Stimulated activated CD8-positive, alpha-beta memory T cell treated with anti-CD3 and anti-CD28 coated beads, Interleukin-12 subunit alpha, Interleukin-12 subunit beta, amount 100 ng/mL, for 1 hour (primary cell): ENCODE measurements around the gene POMT1.
"Not testable (repeated sequence)": the region's sequence is repeated elsewhere in the genome, so short reads cannot be mapped to it uniquely, and the experiment has no call there.

Source experiments
- DNase-seq: peaks from one replicate; pipeline ENCODE4 v3.0.0-alpha.2; 2020; ENCODE audit warnings: low read depth

Gene POMT1

GRCh38 chr9:131496844-131497405, 5.8 kb upstream of the POMT1 start:
- no peak for DNase-seq

DNA sequence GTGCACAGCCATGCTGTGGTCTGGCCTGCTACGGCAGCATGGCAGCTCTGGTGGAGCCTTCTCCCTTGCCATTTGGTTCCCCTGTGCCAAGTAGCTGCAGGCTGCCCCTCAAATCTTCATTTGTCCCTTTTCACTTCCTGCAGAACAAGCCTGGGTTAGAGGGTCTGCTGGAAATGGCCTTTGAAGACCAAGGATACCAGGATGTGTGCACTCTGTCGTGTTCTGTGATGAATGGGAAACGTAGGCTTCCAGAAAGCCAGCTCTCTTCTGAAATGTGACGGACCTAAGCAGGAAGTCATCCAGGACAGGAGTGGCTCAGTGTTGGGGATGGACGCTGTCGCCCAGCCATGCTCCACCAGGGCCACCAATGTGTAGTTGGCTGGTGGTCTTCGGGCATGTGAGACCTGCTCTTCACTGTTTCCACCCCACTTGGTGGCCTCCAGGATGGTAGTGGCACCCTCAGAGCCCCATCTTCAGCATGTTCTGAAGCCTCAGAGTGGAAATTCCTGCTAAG, 3.4 kb upstream of the POMT1 start:
- no peak for DNase-seq

DNA sequence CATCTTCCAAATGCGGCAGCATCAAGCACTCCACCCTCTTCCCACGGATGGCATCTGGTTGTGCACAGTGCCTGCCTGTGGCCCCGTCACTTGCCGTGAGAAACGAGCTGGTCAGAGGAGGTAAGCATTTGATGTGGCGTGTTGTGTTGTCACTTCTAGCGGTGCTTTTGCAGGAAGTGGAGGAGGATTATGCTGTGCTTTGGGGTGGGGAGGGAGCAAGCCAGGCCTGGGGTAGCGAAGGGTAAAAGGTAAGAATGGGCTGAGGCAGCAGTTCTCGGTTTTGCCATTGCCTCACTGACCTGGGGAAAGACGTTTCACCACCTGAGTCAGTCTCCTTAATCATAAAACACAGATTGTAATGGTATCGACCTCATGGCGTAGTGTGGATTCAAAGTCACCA, 2.3 kb upstream of the POMT1 start:
- DNase-seq = peak; percentile 36

DNA sequence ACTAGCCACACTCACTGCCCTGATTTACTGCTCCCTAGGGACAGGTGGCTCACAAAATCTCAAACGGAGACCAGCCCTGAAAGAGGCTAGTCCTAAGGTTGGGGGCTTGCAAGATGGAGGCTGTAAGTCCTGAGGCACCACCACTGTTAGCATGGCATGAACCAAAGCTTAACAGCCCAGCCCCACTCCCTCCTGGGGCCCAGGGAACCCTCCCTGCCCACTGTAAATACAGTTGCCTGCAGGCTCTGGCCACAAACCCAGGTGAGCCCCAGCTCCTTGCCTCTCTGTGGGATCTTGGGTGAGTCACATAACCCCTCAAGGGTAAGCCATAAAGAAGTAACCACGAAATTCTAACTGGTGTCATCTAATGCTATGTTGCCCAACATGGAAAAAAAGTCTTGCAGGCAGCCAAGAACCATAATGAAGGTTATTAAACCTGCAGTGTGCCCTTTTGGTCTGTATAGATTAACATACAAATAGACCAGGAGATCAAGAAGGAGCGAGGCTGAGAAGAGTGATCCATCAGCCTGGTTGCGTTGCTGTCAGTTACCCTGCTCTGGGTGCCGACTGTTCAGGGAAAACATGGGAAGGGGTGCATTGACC, 1.7 kb upstream of the POMT1 start:
- peak; percentile 44 for DNase-seq

DNA sequence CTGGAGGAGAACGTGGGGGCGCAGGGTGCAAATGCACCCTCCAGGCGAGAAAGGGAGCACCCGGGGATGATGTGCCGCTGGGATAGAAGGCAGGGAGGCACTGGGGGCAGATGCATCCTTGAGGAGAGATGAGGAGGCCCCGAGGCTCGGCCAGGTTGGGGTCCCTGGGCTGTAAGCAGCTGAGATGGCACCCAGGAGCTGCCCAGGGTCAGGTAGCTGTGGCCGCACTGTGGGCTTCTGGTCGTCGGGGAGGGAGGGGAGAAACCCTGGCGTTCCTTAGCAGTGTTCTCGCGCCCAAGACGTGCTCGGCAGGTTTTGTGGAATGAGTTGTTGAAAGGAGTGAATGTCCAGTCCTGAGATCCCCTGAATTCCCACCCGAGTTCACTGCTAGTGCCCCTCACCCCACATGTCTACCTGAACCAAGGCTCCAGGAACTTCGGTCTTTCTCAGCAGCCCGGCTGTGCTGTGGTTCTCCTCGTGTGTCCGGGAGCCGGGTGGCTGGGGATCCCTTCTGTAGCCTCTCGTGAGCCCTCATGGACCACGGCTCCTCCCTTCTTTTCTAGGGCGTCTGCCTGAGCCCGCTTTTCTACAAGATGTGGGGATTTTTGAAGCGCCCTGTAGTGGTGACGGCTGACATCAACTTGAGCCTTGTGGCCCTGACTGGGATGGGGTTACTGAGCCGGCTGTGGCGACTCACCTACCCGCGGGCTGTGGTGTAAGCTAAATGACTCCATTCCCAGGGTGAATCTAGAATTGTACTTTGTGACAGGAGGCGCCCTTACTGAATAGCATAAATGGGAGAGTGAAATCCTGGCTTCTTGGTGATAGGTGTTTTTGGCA, 1.1 kb downstream of the POMT1 start:
- no peak for DNase-seq

DNA sequence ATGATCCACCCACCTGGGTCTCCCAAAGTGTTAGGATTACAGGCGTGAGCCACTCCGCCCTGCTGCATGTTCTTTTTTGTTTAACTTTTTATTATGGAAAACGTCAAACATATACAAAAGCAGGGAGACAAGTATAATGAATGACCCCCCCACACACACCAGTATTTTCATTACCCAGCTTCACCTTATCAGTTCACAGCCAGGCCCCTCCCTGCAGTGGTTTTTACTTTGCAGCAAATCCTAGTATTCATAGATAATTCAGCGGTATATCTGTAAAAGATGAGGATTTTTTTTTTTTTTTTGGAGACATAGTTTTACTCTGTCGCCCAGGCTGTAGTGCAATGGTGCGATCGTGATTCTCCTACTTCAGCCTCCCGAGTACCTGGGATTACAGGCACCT, 2.3 kb downstream of the POMT1 start:
- no peak for DNase-seq

GRCh38 chr9:131511416-131511815, 8.7 kb downstream of the POMT1 start:
- DNase-seq = no peak

DNA sequence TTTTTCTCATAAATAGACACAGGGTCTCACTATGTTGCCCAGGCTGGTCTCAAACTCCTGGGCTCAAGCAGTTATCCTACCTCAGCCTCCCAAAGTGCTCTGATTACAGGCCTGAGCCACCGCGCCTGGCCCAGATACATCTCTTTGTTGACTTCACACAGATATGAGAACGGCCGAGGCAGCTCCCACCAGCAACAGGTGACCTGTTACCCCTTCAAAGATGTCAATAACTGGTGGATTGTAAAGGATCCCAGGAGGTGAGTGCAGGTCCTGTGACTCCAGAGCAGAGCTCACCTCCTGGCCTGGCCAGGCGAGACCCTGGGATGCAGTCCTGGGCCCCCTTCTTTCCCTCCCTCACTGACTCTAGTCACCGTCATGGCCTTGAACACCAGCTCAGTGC, 9.2 kb downstream of the POMT1 start:
- no peak for DNase-seq

DNA sequence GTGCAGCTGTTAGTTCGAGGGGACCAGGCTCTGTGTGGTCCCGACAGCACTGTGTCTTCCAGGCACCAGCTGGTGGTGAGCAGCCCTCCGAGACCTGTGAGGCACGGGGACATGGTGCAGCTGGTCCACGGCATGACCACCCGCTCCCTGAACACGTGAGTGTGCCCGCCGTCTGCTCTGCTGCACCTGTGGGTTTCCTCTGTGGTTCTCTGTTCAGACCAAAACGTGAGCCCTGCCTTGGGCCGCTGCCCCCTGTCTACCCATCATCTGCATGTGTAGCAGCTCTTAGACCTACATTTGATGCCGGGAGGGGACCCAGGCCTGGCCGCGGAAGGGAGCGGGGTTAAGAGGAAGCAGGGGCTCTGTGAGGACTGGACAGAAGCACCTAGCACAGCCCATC, 10.5 kb downstream of the POMT1 start:
- DNase-seq = no peak

DNA sequence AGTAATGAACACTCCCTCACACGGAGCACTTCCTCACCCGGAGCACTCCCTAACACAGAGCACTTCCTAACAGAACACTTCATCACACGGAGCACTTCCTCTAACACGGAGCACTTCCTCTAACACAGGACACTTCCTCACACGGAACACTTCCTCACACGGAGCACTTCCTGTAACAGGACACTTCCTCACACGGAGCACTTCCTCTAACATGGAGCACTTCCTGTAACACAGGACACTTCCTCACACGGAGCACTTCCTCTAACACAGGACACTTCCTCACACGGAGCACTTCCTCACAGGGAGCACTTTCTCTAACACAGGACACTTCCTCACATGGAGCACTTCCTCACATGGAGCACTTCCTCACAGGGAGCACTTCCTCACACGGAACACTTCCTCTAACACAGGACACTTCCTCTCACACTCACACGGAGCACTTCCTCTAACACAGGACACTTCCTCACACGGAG, 12.9 kb downstream of the POMT1 start:
- not testable (repeated sequence) for DNase-seq

DNA sequence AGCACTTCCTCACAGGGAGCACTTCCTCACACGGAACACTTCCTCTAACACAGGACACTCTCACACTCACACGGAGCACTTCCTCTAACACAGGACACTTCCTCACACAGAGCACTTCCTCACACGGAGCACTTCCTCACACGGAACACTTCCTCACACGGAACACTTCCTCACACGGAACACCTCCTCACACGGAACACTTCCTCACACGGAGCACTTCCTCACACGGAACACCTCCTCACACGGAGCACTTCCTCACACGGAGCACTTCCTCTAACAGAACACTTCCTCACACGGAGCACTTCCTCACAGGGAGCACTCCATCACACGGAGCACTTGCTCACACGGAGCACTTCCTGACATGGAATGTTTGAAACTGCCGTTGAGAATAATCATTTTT, 13.4 kb downstream of the POMT1 start:
- no peak for DNase-seq

DNA sequence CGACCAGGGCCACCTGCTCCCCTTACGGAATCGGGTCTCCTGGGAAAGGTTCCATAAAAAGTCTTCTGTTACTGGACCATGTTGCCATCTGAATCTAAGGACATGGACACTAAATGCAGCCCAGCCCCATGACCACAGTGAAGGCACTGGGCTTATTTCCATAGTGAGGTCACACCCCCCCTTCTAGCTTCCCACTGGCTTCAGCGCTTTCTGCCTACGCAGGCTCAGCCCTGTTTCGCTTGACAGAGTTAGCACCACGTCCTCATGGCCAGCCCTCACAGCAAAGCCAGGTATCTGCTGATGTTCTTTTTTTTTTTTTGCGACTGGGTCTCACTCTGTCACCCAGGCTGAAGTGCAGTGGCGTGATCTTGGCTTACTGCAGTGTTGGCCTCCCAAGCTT, 14.2 kb downstream of the POMT1 start:
- DNase-seq = no peak

- DNase-seq = no peak
Observed at GRCh38 chr9:131517761-131518190, 15.1 kb downstream of the POMT1 start.

DNA sequence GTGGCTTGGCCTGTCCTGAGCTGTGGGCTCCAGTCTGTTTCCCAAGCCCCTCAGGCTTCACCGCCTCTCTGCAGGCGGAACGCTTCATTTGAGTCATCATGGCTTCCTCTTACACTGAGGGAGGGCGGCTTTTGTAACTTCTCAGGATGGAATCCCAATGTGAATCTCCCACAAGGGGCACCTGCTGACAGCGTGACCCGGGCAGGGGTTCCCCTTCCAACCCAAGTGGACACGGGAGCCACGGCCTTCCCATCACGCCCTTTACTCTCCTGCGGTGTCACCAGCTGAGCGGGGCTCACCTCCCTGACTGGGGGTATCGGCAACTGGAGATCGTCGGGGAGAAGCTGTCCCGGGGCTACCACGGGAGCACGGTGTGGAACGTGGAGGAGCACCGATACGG, 15.8 kb downstream of the POMT1 start:
- DNase-seq = no peak

- DNase-seq = no peak
Observed at GRCh38 chr9:131520503-131520902, 17.8 kb downstream of the POMT1 start.

DNA sequence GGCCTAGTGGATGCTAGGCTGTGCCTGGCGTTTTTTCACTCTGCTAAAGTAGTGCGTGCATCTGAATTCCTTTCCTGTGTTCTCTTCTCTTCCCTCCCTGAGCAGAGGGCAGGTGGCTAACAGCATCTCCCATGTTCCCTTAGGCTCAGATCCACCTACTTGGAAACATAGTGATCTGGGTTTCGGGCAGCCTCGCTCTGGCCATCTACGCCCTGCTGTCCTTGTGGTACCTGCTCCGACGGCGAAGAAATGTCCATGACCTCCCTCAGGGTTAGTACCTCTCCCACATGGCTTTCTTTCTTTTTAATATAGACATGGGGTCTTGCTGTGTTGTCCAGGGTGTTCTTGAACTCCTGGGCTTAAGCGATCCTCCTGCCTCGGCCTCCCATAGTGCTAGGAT, 18.5 kb downstream of the POMT1 start:
- no peak for DNase-seq

- no peak for DNase-seq
Observed at GRCh38 chr9:131521822-131522221, 19.1 kb downstream of the POMT1 start.

DNA sequence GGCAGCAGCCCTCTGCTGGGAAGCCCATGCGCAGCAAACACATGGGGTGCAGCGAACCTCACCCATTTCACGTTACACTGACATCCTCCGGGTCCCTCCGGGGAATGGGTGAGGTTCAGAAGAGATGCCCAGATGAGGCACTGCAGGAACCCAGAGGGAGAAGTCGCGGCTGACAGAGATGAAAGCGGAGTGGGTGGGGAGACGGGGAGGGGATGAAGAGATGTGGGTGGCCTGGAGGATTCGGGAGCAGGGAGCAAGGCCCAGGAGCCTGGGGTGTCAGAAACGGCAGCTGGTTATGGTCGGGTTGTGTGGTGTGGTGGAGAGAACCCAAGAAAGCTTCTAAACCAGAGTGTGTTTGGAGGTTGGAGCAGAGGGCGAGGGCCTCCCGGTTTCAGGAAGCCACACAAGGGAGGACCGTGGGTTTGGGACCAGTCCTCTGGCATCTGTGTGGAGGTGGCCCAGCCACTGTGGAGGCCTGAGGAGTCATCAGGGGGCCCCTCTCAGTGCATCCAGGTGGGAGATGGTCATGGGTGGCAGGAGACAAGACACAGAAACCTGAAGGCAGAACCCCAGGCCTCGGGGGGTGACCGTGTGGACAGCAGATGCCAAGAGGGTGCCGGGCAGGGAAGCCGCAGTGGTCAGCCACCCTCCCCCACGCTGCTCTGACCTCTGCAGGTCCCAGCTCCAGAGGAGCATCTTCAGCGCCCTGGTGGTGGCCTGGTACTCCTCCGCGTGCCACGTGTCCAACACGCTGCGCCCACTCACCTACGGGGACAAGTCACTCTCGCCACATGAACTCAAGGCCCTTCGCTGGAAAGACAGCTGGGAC, 19.8 kb downstream of the POMT1 start:
- no peak for DNase-seq

GRCh38 chr9:131523086-131523388, 20.3 kb downstream of the POMT1 start:
- no peak for DNase-seq

DNA sequence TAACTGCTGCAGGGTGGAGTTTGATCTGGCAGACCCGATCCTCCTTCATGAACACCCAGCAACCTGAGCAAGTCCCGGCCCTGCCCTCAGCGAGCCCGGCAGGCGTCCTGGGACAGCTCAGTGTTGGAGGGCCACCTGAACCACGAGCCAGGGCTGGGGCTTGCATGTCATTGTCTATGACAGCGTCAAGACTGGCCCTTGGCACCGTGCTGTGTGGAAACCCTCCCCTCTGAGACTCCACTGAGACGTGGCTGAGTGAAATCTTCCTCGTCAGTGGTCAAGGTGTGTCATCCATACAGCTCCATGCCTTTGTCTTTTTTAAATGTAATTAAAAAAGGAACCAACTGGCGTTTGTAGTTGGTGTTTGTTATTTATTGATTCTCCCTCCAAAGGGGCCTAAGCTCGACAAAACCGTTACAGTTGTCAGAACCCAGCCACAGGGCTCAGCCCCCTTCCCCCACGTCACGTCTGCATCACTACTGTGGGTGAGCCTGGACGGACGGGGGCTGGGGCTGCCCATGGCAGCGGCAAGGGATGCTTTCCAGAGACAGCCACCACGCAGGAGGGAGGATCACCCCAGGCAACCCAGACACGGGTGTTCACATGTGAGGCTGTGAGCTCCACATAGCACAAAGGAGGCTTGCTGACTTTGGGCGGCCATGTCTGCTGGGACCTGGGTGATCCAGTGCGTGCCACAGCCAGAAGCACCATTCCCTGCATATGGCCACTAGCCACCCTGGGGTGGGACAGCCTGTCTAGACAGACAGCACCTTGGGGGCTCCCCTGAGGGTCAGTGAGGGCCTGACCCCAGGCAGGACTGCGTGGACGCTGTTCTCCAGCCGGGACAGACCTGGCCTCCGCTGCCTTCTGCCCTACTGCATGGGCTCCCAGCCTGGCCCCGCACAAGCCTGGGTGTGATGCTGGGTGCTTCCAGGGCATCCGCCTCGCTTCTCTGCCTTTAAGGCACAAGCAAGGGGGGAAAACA, 21.0 kb downstream of the POMT1 start:
- no peak for DNase-seq

DNA sequence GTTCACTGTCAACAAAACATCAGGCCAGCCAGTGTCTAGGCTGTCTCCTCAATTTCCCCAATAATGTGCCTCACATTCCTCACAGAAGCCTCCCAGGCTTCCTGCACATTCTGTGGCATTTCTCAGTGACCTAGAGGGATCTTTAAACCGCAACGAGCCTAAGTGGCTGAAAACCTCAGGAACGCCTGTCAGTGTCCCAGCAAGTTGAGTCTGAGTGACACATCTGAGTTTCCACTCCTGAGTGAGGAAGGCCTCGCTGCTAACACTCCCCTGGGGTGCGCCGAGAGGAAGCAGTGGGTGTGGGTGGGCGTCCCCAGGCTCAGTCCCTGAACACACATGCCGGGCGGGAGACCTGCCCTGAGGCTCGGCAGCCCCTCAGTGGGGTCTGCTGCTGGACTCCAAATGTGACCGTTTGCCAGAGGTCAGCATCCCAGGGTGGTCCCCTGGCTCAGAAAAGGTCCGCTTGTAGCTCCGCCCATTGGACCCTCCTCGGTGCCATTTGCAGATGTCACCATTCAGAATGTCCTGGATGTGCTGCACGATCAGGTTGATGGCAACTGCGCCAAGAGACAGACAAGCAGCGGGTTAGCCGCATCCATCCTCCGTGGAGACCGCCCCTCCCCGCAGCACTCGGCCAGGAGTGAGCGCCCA, 22.1 kb downstream of the POMT1 start:
- no peak for DNase-seq
